Hematopoietic multipotent progenitor cell treated with erythropoietin and hydrocortisone succinate and interleukin-3 and kit ligand, for 8 days (in vitro differentiated cells): ENCODE data around the gene KSR2.

ENCODE experiments used
- DNase-seq: peaks from one replicate; pipeline ENCODE4 v3.0.0-alpha.2; 2015

KSR2 gene

GRCh38 chr12:117484901-117485300 is 483.9 kb downstream of the KSR2 start:
- DNase-seq, result no peak

GRCh38 chr12:117483501-117483900 is 485.3 kb downstream of the KSR2 start:
- no peak for DNase-seq

- DNase-seq, result no peak
Observed at GRCh38 chr12:117481470-117481869, 487.3 kb downstream of the KSR2 start.

- DNase-seq, result no peak
Observed at GRCh38 chr12:117476341-117476740, 492.4 kb downstream of the KSR2 start.

- no peak for DNase-seq
Observed at GRCh38 chr12:117473856-117474255, 494.9 kb downstream of the KSR2 start.

- DNase-seq, result no peak
Observed at GRCh38 chr12:117472983-117473382, 495.8 kb downstream of the KSR2 start.

- DNase-seq, result peak; percentile 11
Observed at GRCh38 chr12:117470804-117471203, 498.0 kb downstream of the KSR2 start.

GRCh38 chr12:117469883-117470483 is 498.8 kb downstream of the KSR2 start:
- no peak for DNase-seq

- DNase-seq, result no peak
Observed at GRCh38 chr12:117468016-117468415, 500.8 kb downstream of the KSR2 start.

GRCh38 chr12:117467588-117467987 is 501.2 kb downstream of the KSR2 start:
- no peak for DNase-seq

- DNase-seq, result no peak
Observed at GRCh38 chr12:117466677-117467362, 502.0 kb downstream of the KSR2 start.

- DNase-seq, result no peak
Observed at GRCh38 chr12:117461732-117462131, 507.1 kb downstream of the KSR2 start.

GRCh38 chr12:117459229-117459628 is 509.6 kb downstream of the KSR2 start:
- DNase-seq, result no peak

- DNase-seq, result no peak
Observed at GRCh38 chr12:117457189-117457588, 511.6 kb downstream of the KSR2 start.

- DNase-seq, result no peak
Observed at GRCh38 chr12:117456076-117456475, 512.7 kb downstream of the KSR2 start.

- DNase-seq, result no peak
Observed at GRCh38 chr12:117453961-117454360, 514.8 kb downstream of the KSR2 start.

GRCh38 chr12:117452112-117452511 is 516.7 kb downstream of the KSR2 start:
- DNase-seq, result no peak

- DNase-seq, result no peak
Observed at GRCh38 chr12:117450209-117450608, 518.6 kb downstream of the KSR2 start.

GRCh38 chr12:117447665-117448366 is 521.0 kb downstream of the KSR2 start:
- no peak for DNase-seq

- DNase-seq, result no peak
Observed at GRCh38 chr12:117444781-117445180, 524.0 kb downstream of the KSR2 start.

GRCh38 chr12:117441751-117442150 is 527.0 kb downstream of the KSR2 start:
- DNase-seq, result no peak

GRCh38 chr12:117440384-117440783 is 528.4 kb downstream of the KSR2 start:
- no peak for DNase-seq

- DNase-seq, result no peak
Observed at GRCh38 chr12:117439531-117440001, 529.2 kb downstream of the KSR2 start.

- DNase-seq, result no peak
Observed at GRCh38 chr12:117438809-117439208, 530.0 kb downstream of the KSR2 start.
